ENCODE measurements around the gene KAT6B.

Gene KAT6B

GRCh38 chr10:74976565-74976964 lies 150.2 kb downstream of the KAT6B start:
- H3K36me3 ChIP-seq (ENCODE audit: insufficient read depth): no peaks in the 10 kb centered on the region
- peak overlapping the region; percentile 92 for H3K4me2 ChIP-seq

GRCh38 chr10:74977072-74977471 lies 150.7 kb downstream of the KAT6B start:
- H3K27me3 ChIP-seq (ENCODE audit: insufficient read depth, low read depth): no peaks in the 10 kb centered on the region
- no peaks in the 10 kb centered on the region for H3K79me2 ChIP-seq (ENCODE audit: insufficient read depth, low read depth)
- no peak overlapping the region for H3K4me3 ChIP-seq (IDR thresholded peaks at IDR 0.05; ENCODE audit: insufficient read depth, low read depth, low read length)
- no peak for TF ChIP-seq CTCF (conservative IDR thresholded peaks at IDR 0.05; ENCODE audit: low read depth, low read length)
- H3K27ac ChIP-seq: peak overlapping the region; percentile 55; the same call in 1 of the 2 replicates
- no peak overlapping the region for H2AFZ ChIP-seq (ENCODE audit: low read depth)
- H3K4me2 ChIP-seq: peak overlapping the region; percentile 92
- H4K20me1 ChIP-seq (ENCODE audit: insufficient read depth): no peaks in the 10 kb centered on the region
- H3K9ac ChIP-seq: no peak overlapping the region
- peaks cover 56% of the 10 kb centered on the region for H3K4me1 ChIP-seq (ENCODE audit: low read depth, poor library complexity, severe bottlenecking)
- H3K36me3 ChIP-seq (ENCODE audit: insufficient read depth): no peaks in the 10 kb centered on the region

More at GRCh38 chr10:74976565-74976964, 150.2 kb downstream of the KAT6B start:
- H3K4me1 ChIP-seq (ENCODE audit: low read depth, poor library complexity, severe bottlenecking): peaks cover 51% of the 10 kb centered on the region
- no peaks in the 10 kb centered on the region for H3K79me2 ChIP-seq (ENCODE audit: insufficient read depth, low read depth)
- no peaks in the 10 kb centered on the region for H3K27me3 ChIP-seq (ENCODE audit: insufficient read depth, low read depth)
- H3K27ac ChIP-seq: no peak overlapping the region
- H2AFZ ChIP-seq (ENCODE audit: low read depth): no peak overlapping the region
- no peak overlapping the region for H3K9ac ChIP-seq
- H4K20me1 ChIP-seq (ENCODE audit: insufficient read depth): no peaks in the 10 kb centered on the region
- H3K4me3 ChIP-seq (IDR thresholded peaks at IDR 0.05; ENCODE audit: insufficient read depth, low read depth, low read length): no peak overlapping the region
- TF ChIP-seq CTCF (conservative IDR thresholded peaks at IDR 0.05; ENCODE audit: low read depth, low read length): no peak

- H3K9ac ChIP-seq: peak overlapping the region; percentile 2; the same call in 1 of the 2 replicates
- peaks cover 64% of the 10 kb centered on the region for H3K4me1 ChIP-seq (ENCODE audit: low read depth, poor library complexity, severe bottlenecking)
- no peak for TF ChIP-seq CTCF (conservative IDR thresholded peaks at IDR 0.05; ENCODE audit: low read depth, low read length)
- no peaks in the 10 kb centered on the region for H4K20me1 ChIP-seq (ENCODE audit: insufficient read depth)
- peak overlapping the region; percentile 92 for H3K4me2 ChIP-seq
- no peak overlapping the region for H2AFZ ChIP-seq (ENCODE audit: low read depth)
- H3K27ac ChIP-seq: peak overlapping the region; percentile 55
- H3K79me2 ChIP-seq (ENCODE audit: insufficient read depth, low read depth): no peaks in the 10 kb centered on the region
- H3K4me3 ChIP-seq (IDR thresholded peaks at IDR 0.05; ENCODE audit: insufficient read depth, low read depth, low read length): no peak overlapping the region
- H3K27me3 ChIP-seq (ENCODE audit: insufficient read depth, low read depth): no peaks in the 10 kb centered on the region
- H3K36me3 ChIP-seq (ENCODE audit: insufficient read depth): no peaks in the 10 kb centered on the region
Measured at GRCh38 chr10:74977913-74978847, 151.8 kb downstream of the KAT6B start.

GRCh38 chr10:74981831-74982633 lies 155.6 kb downstream of the KAT6B start:
- Histone ChIP-seq H3K4me2 (no peak overlapping the region; the same call in 1 of the 2 replicates), H3K27me3 (ENCODE audit: insufficient read depth, low read depth) (no peaks in the 10 kb centered on the region), H3K4me3 (IDR thresholded peaks at IDR 0.05; ENCODE audit: insufficient read depth, low read depth, low read length) (no peak overlapping the region), H3K4me1 (ENCODE audit: low read depth, poor library complexity, severe bottlenecking) (peaks cover 61% of the 10 kb centered on the region), H3K27ac (peak overlapping the region; percentile 14; the same call in 1 of the 2 replicates), H2AFZ (ENCODE audit: low read depth) (no peak overlapping the region), H3K9ac (no peak overlapping the region), H4K20me1 (ENCODE audit: insufficient read depth) (no peaks in the 10 kb centered on the region), H3K36me3 (ENCODE audit: insufficient read depth) (no peaks in the 10 kb centered on the region), H3K79me2 (ENCODE audit: insufficient read depth, low read depth) (no peaks in the 10 kb centered on the region)
- TF ChIP-seq CTCF (conservative IDR thresholded peaks at IDR 0.05; ENCODE audit: low read depth, low read length): no peak

All from KMS-11 (cell line).